ENCODE measurements around the gene GOLGA3. TPM values are rescaled to one million over a fixed set of nuclear protein-coding genes. Genes with fewer than 3 reads are reported as not detected.
"Not testable (repeated sequence)": the region's sequence is repeated elsewhere in the genome, so short reads cannot be mapped to it uniquely, and the experiment has no call there.

The GOLGA3 gene
- total RNA-seq, 1 donor: 127 TPM

DNA sequence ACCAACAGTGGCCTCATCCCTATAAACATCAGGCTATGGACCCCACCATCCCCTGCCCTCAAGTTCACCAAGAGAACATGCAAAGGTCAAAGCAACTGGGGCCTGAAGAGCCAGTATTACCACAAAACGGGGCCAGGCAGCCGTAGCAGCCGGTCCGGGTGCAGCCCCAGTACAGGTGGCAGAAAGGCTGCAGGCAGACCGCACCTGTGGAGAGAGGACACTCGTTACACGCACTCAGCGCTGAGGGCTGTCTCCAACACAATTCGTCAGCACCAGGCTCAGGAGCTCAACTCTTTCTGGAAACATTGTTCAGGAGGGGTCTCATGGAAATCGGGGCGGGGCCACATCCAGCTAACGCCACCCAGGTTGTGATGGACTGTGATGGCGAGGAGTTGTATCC is 19.9 kb upstream of the GOLGA3 start:
- no peak overlapping the region for H3K27ac ChIP-seq (ENCODE audit: low read depth, low read length)

DNA sequence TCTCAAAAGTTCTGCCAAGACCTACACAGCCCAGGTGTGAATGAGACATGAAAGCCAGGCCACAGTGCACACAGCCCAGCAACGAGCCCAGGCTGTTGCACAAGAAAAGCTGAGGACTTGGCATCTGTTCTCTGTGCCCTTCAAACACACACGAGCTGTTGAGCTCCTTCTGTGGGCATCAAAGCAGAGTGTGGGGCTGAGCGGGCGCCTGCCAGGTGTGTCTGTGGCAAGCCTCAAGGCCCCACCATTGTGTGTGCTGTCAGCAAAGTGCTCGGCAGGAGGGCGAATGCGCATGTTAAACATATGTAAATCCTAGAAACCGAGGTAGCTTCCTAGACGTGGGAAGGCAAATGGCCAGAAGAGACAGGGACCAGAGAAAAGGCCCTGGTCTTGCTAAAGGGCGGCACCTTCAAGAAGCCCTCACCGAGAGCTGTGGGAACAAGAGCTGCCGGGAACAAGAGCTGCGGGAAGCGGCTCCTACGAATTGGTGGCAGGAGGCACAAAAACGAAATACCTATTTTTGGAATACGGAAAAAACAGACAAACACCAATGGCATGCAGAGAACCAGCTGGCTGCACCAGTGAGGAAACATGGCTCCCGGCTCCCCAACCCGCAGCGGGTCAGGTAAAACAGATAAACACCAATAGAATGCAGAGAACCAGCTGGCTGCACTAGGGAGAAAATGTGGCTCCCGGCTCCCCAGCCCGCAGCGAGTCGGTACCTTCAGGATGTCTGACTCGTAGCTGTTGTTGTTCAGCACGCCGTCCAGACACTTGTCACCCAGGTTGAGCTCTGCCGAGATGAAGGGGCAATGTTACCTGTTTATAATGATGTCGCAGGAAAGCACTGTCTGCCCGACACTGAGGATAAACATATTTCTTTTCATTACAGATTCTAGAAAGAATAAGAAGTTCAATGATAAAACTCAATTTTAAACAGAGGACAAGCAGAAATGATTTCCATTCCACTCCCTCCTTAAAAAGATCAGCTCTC is 19.0 kb upstream of the GOLGA3 start:
- no peaks in the 10 kb centered on the region for H3K27me3 ChIP-seq (ENCODE audit: insufficient read depth, low read length)
- H2AFZ ChIP-seq (ENCODE audit: low read length): no peak overlapping the region
- peak; percentile 80 for DNase-seq (ENCODE audit: insufficient read length, low spot score, missing footprints)
- no peaks in the 10 kb centered on the region for H3K79me2 ChIP-seq (ENCODE audit: insufficient read depth, low read length)
- H3K9me3 ChIP-seq (ENCODE audit: low read depth, low read length): no peaks in the 10 kb centered on the region
- TF ChIP-seq, protein P1, sequence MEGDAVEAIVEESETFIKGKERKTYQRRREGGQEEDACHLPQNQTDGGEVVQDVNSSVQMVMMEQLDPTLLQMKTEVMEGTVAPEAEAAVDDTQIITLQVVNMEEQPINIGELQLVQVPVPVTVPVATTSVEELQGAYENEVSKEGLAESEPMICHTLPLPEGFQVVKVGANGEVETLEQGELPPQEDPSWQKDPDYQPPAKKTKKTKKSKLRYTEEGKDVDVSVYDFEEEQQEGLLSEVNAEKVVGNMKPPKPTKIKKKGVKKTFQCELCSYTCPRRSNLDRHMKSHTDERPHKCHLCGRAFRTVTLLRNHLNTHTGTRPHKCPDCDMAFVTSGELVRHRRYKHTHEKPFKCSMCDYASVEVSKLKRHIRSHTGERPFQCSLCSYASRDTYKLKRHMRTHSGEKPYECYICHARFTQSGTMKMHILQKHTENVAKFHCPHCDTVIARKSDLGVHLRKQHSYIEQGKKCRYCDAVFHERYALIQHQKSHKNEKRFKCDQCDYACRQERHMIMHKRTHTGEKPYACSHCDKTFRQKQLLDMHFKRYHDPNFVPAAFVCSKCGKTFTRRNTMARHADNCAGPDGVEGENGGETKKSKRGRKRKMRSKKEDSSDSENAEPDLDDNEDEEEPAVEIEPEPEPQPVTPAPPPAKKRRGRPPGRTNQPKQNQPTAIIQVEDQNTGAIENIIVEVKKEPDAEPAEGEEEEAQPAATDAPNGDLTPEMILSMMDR (IDR thresholded peaks at IDR 0.05; ENCODE audit: extremely low read depth, low read depth, low read length): no peak
- no peak overlapping the region for H3K4me3 ChIP-seq (ENCODE audit: insufficient read depth, low read length)
- H3K4me1 ChIP-seq (ENCODE audit: insufficient read depth, low read length): no peaks in the 10 kb centered on the region
- H3K36me3 ChIP-seq (ENCODE audit: insufficient read depth, low read length): peaks cover 62% of the 10 kb centered on the region
- H3K4me2 ChIP-seq (ENCODE audit: insufficient read depth, low read length): no peak overlapping the region
- no peaks in the 10 kb centered on the region for H4K20me1 ChIP-seq (ENCODE audit: insufficient read depth, low read length)
- H3K27ac ChIP-seq (ENCODE audit: low read depth, low read length): no peak overlapping the region

More for the DNA sequence above, 19.9 kb upstream of the GOLGA3 start:
- Histone ChIP-seq H4K20me1 (ENCODE audit: insufficient read depth, low read length) (no peaks in the 10 kb centered on the region), H3K4me3 (ENCODE audit: insufficient read depth, low read length) (no peak overlapping the region), H3K36me3 (ENCODE audit: insufficient read depth, low read length) (peaks cover 61% of the 10 kb centered on the region), H3K4me1 (ENCODE audit: insufficient read depth, low read length) (no peaks in the 10 kb centered on the region), H2AFZ (ENCODE audit: low read length) (no peak overlapping the region), H3K9me3 (ENCODE audit: low read depth, low read length) (no peaks in the 10 kb centered on the region), H3K4me2 (ENCODE audit: insufficient read depth, low read length) (no peak overlapping the region), H3K79me2 (ENCODE audit: insufficient read depth, low read length) (no peaks in the 10 kb centered on the region), H3K27me3 (ENCODE audit: insufficient read depth, low read length) (no peaks in the 10 kb centered on the region)
- DNase-seq (ENCODE audit: insufficient read length, low spot score, missing footprints): no peak
- TF ChIP-seq, protein P1 (IDR thresholded peaks at IDR 0.05; ENCODE audit: extremely low read depth, low read depth, low read length): no peak

DNA sequence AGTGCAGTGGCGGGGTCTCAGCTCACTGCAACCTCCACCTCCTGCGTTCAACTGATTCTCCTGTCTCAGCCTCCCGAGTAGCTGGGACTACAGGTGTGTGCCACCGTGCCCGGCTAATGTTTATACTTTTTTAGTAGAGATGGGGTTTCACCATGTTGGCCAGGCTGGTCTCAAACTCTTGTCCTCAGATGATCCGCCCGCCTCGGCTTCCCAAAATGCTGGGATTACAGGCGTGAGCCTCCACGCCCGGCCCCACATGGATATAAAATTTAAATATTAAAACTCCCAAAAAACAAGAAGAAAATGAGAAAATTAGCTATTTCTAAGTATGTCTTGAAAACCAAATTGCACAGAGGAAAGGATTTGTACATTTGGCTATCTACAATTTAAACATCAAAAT is 16.0 kb upstream of the GOLGA3 start:
- H3K79me2 ChIP-seq (ENCODE audit: insufficient read depth, low read length); H3K4me2 ChIP-seq (ENCODE audit: insufficient read depth, low read length); H3K9me3 ChIP-seq (ENCODE audit: low read depth, low read length); H3K27me3 ChIP-seq (ENCODE audit: insufficient read depth, low read length); H4K20me1 ChIP-seq (ENCODE audit: insufficient read depth, low read length); H3K4me1 ChIP-seq (ENCODE audit: insufficient read depth, low read length); H2AFZ ChIP-seq (ENCODE audit: low read length); H3K4me3 ChIP-seq (ENCODE audit: insufficient read depth, low read length); H3K27ac ChIP-seq (ENCODE audit: low read depth, low read length); DNase-seq (ENCODE audit: insufficient read length, low spot score, missing footprints): not testable (repeated sequence)
- H3K36me3 ChIP-seq (ENCODE audit: insufficient read depth, low read length): peaks cover 68% of the 10 kb centered on the region

DNA sequence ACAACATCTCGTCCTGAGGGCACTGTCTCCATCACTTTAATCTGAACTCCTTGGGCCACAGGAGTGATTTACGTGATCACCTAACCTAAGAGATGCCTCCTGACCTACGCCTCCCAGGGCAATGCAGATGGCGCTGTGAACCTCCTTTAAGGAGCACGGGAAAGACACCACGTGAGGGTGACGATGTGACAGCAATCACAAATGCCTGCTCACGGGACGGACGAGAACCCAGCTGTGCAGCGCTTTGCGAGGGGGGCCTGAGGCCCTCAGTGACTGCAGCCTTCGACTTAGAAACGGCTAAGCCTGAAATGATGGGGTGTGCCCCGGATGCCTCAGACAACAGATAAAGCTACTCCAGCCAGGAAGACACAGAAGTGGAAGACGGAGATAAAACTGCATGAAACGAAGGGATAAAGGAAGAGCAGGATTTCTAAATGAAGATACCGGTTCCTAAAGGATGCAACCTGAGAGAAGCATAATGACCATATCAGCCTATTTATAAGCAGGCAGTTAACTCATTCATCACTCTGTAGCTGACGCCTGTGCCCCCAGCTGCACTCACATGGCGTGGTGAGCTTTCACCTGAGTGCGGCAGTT is 13.9 kb upstream of the GOLGA3 start:
- TF ChIP-seq, protein P1 (IDR thresholded peaks at IDR 0.05; ENCODE audit: extremely low read depth, low read depth, low read length): no peak
- Histone ChIP-seq H2AFZ (ENCODE audit: low read length) (no peak overlapping the region), H3K4me3 (ENCODE audit: insufficient read depth, low read length) (no peak overlapping the region), H3K9me3 (ENCODE audit: low read depth, low read length) (no peaks in the 10 kb centered on the region), H3K36me3 (ENCODE audit: insufficient read depth, low read length) (peaks cover 63% of the 10 kb centered on the region), H4K20me1 (ENCODE audit: insufficient read depth, low read length) (peaks cover 5% of the 10 kb centered on the region), H3K27me3 (ENCODE audit: insufficient read depth, low read length) (no peaks in the 10 kb centered on the region), H3K27ac (ENCODE audit: low read depth, low read length) (no peak overlapping the region), H3K4me2 (ENCODE audit: insufficient read depth, low read length) (no peak overlapping the region), H3K4me1 (ENCODE audit: insufficient read depth, low read length) (no peaks in the 10 kb centered on the region), H3K79me2 (ENCODE audit: insufficient read depth, low read length) (no peaks in the 10 kb centered on the region)
- DNase-seq (ENCODE audit: insufficient read length, low spot score, missing footprints): no peak
